Activated naive CD8-positive, alpha-beta T cell treated with anti-CD3 and anti-CD28 coated beads, Interleukin-2, amount 10 ng/mL, durations not matched to agents 7 days and 5 days (primary cell): ENCODE data around the gene GNPDA1. TPM values are rescaled to one million over a fixed set of nuclear protein-coding genes. Genes with fewer than 3 reads are reported as not detected.
"Not testable (repeated sequence)": the region's sequence is repeated elsewhere in the genome, so short reads cannot be mapped to it uniquely, and the experiment has no call there.

ENCODE experiments used
- ATAC-seq: fragments of 150-1000 bp; cut with Tn5 transposase; one replicate; pipeline ENCODE4 v1.10.0; 2021; ENCODE audit warnings: low read depth, moderate library complexity
- POLR2A ChIA-PET: fragments of 350-600 bp; sonication (Branson Sonifier 250); formaldehyde crosslinking; loops from one replicate; lab custom pipeline; 2021; ENCODE audit warnings: antibody characterized with exemption; lab: Charles Lee
- DNase-seq: peaks from one replicate; pipeline ENCODE4 v3.0.0; 2021
- H3K27ac Mint-ChIP-seq: one replicate; pipeline ENCODE4 v1.8.0; 2022; ENCODE audit warnings: mild to moderate bottlenecking, mixed read lengths
- H3K27me3 Mint-ChIP-seq: one replicate; pipeline ENCODE4 v1.8.0; 2022; ENCODE audit warnings: mild to moderate bottlenecking, moderate library complexity, mixed read lengths
- H3K36me3 Mint-ChIP-seq: one replicate; pipeline ENCODE4 v1.8.0; 2021; ENCODE audit warnings: mild to moderate bottlenecking, mixed read lengths
- H3K4me1 Mint-ChIP-seq: one replicate; pipeline ENCODE4 v1.8.0; 2021; ENCODE audit warnings: mixed read lengths
- H3K4me3 Mint-ChIP-seq: one replicate; pipeline ENCODE4 v1.8.0; 2022; ENCODE audit warnings: mild to moderate bottlenecking, moderate library complexity, mixed read lengths
- H3K9me3 Mint-ChIP-seq: one replicate; pipeline ENCODE4 v1.8.0; 2021; ENCODE audit warnings: mixed read lengths
- total RNA-seq, 2 experiments: library from RNA; stranded (reverse); gene quantifications; one replicate each; pipeline ENCODE4 v1.2.3, GENCODE V29; 2021

The GNPDA1 gene
- 10 to 100 TPM; 38.2 to 40.5 TPM for total RNA-seq

- ATAC-seq = peak; percentile 47
- H3K9me3 Mint-ChIP-seq = no peaks in the 10 kb centered on the region
- H3K27ac Mint-ChIP-seq = peak within 1 kb of the TSS; percentile 94
- peaks cover 73% of the 10 kb centered on the region for H3K4me1 Mint-ChIP-seq
- peak; percentile 83 for DNase-seq
- H3K27me3 Mint-ChIP-seq = no peaks in the 10 kb centered on the region
- peaks cover 18% of the 10 kb centered on the region for H3K36me3 Mint-ChIP-seq
- POLR2A ChIA-PET = interaction anchor here (1.1 to 6.6 kb wide), 8 partner anchors 12 to 116 kb away, joined by 3 to 63 read pairs (median 6); partner anchors contain the start of genes NDFIP1 and RNF14
- H3K4me3 Mint-ChIP-seq = peak within 1 kb of the TSS; percentile 89
Measured at GRCh38 chr5:142012792-142013388, at the start of gene GNPDA1. GNPDA1 (minus strand) TSS chr5:142013027; CDS start chr5:142012035, 992 bp downstream.

- POLR2A ChIA-PET = no interaction called here
- no peak for DNase-seq
- Mint-ChIP-seq H3K9me3 (no peaks in the 10 kb centered on the region), H3K27ac (no peak overlapping the region), H3K4me1 (peaks cover 13% of the 10 kb centered on the region), H3K36me3 (no peaks in the 10 kb centered on the region), H3K4me3 (no peak overlapping the region), H3K27me3 (no peaks in the 10 kb centered on the region)
- no peak for ATAC-seq
Measured at GRCh38 chr5:142059304-142059940, 46.6 kb upstream of the GNPDA1 start.

DNA sequence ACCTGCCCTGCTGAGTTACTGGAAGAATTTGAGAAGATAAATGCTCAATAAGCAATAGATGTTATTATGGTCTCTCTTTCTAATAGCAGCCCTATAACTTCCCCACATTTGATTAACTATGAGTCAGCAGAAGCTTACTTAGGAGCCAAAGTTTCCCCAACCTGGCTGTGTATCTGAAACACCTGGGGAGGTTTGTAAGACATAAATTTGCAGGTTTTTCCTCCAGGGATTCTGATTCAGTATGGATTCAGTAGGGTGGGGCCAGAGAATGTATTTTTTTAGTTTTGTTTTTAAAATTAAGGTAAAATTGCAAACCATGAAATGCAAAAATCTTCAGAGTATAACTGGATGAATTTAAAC, 44.9 kb upstream of the GNPDA1 start:
- Mint-ChIP-seq H3K27ac (no peak overlapping the region), H3K27me3 (no peaks in the 10 kb centered on the region), H3K4me1 (peaks cover 10% of the 10 kb centered on the region), H3K9me3 (no peaks in the 10 kb centered on the region), H3K36me3 (no peaks in the 10 kb centered on the region), H3K4me3 (no peak overlapping the region)
- POLR2A ChIA-PET = no interaction called here
- no peak for ATAC-seq
- DNase-seq = no peak

DNA sequence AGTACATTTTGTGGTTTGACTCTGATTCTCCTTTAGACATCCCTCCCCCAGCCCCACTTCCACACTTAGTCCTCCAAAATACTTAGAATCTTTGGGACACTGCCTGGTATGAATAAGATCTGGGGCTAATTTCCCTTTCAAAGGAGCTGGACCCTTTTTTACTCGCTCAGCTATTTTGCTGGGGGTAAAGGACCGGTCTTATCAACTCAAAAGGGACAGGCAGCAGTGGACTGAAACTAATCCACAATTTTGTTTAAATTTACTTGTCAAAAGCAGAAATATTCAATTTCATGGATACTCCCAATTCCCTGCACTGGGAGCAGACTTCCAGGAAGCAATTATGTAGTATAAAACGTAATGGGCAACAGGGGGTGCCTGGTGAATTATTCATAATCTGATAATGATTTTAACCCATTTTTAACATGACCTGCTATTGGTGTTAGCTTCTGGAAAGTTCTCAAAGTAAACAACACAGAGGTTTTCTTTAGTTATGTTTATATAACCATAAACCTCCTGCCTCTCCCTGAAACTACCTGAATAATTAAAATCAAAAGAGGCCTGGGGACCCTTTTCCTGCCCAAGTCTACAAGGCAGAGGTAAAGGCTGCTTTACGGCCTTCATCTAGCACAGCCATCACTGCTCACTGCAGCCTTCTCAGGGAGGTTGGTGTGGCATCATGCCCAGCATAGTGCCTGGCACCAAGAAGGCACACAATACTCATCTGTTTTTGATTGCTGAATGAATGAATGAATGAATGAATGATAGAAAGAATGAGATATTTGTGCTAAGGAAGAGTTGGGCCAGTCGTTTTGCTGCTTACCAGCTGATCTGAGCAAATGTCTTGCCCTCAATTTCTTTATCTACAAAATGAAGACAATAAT, 44.2 kb upstream of the GNPDA1 start:
- H3K4me1 Mint-ChIP-seq = peaks cover 10% of the 10 kb centered on the region
- ATAC-seq (no peak), DNase-seq (no peak)
- no peaks in the 10 kb centered on the region for H3K27me3 Mint-ChIP-seq
- H3K36me3 Mint-ChIP-seq = no peaks in the 10 kb centered on the region
- no peaks in the 10 kb centered on the region for H3K9me3 Mint-ChIP-seq
- H3K27ac Mint-ChIP-seq = no peak overlapping the region
- no peak overlapping the region for H3K4me3 Mint-ChIP-seq
- POLR2A ChIA-PET = no interaction called here

DNA sequence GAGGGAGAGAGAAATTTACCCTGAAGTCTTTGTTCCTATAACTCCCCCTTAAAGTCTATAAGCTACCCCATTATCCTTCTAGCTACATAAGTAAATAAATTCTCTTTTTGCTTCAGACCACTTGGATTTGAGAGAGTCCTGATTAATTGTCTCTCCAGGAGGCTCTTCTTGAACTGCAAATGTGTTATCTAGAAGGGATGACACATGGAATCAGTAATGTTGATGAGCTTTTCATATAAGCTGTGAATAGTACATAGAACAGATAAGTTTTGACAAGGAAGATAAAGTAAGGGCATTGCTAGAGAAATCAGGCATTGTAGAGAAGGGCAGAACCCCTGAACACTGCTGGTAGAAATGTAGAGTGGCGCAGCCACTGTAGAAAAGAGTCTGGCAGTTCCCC, 42.5 kb upstream of the GNPDA1 start:
- Mint-ChIP-seq H3K27me3 (no peaks in the 10 kb centered on the region), H3K9me3 (no peaks in the 10 kb centered on the region), H3K36me3 (no peaks in the 10 kb centered on the region), H3K4me1 (peaks cover 10% of the 10 kb centered on the region), H3K4me3 (no peak overlapping the region), H3K27ac (no peak overlapping the region)
- DNase-seq = no peak
- POLR2A ChIA-PET = interaction anchor here (0.6 kb wide), 1 partner anchor 9 kb away, joined by 3 read pairs; no protein-coding TSS in a partner anchor
- no peak for ATAC-seq

DNA sequence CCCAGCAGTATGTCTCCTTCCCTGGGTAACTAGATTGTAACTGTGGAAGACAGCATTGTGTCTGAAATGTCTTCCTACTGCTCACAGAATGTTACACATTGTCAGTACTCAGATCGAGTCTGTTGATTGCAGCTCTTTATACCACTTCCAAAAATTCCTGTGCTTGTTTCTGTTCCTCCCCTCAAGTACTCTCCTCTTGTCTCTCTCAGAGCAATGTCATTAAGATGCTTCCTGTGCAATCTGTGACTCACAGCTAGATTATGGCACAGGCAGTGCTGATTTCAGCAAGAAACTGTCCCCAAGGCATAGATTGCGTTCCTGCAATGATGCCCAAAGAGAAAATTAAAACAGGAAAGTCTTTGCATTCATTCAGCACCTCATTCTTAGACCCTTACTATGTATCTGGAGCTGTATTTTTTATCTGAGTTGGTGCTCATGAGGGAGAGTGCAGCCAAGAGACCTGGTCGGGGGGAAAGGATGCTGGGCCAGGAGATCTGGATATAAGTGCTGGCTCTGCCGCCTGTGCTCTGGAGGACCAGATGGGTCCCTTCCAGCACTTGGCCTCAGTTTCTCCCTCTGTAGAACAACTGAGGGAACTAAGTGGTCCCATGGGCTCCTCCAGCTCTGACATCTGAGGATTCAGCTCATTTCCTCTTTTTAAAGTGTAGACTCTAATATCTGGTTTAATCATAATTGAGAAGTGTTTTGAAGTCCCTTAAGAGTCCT, 40.8 kb upstream of the GNPDA1 start:
- POLR2A ChIA-PET = interaction anchor here (0.8 kb wide), 1 partner anchor 42 kb away, joined by 3 read pairs; no protein-coding TSS in a partner anchor
- H3K4me1 Mint-ChIP-seq = peaks cover 10% of the 10 kb centered on the region
- ATAC-seq = no peak
- no peaks in the 10 kb centered on the region for H3K9me3 Mint-ChIP-seq
- no peak for DNase-seq
- H3K27ac Mint-ChIP-seq = no peak overlapping the region
- no peaks in the 10 kb centered on the region for H3K36me3 Mint-ChIP-seq
- no peaks in the 10 kb centered on the region for H3K27me3 Mint-ChIP-seq
- H3K4me3 Mint-ChIP-seq = no peak overlapping the region

DNA sequence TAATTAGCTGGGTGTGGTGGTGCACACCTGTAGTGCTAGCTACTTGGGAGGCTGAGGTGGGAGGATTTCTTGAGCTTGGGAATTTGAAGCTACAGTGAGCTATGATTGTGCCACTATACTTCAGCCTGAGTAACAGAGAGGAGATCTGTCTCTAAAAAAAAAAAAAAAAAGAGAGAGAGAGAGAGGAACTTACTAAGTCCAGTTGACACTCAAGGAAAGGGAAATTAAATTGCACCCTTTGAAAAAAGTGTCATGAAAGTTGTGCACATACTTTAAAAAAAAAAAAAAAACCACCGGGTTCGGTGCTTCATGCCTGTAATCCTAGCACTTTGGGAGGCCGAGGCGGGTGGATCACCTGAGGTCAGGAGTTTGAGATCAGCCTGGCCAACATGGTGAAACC, 39.2 kb upstream of the GNPDA1 start:
- H3K27ac Mint-ChIP-seq, DNase-seq, H3K27me3 Mint-ChIP-seq, H3K36me3 Mint-ChIP-seq, H3K9me3 Mint-ChIP-seq, H3K4me1 Mint-ChIP-seq, POLR2A ChIA-PET, ATAC-seq, H3K4me3 Mint-ChIP-seq: not testable (repeated sequence)

- no peaks in the 10 kb centered on the region for H3K9me3 Mint-ChIP-seq
- H3K4me3 Mint-ChIP-seq = no peak overlapping the region
- peaks cover 4% of the 10 kb centered on the region for H3K4me1 Mint-ChIP-seq
- POLR2A ChIA-PET = no interaction called here
- no peak overlapping the region for H3K27ac Mint-ChIP-seq
- H3K27me3 Mint-ChIP-seq = no peaks in the 10 kb centered on the region
- no peak for ATAC-seq
- H3K36me3 Mint-ChIP-seq = no peaks in the 10 kb centered on the region
- DNase-seq = no peak
Measured at GRCh38 chr5:142048272-142048671, 35.4 kb upstream of the GNPDA1 start.

DNA sequence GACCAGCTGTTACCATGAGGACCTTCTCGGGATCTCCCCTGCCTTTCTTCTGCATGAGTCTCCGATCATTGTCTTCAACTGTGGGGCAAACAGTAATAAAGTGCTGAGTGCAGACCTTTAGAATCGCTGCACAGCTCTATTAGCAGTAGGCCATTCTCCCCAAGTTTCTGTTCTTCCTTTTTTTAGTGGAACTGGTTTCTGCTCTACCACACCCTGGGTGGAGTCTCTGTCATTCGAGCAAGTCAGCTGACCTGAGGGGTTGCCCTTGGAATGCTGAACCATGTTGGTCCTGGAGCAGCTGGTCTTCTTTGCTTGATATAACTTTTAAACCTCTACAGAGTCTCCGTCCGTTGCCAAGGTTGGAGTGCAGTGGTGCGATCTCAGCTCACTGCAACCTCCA, 33.4 kb upstream of the GNPDA1 start:
- POLR2A ChIA-PET = no interaction called here
- H3K4me1 Mint-ChIP-seq = no peaks in the 10 kb centered on the region
- no peak for ATAC-seq

DNA sequence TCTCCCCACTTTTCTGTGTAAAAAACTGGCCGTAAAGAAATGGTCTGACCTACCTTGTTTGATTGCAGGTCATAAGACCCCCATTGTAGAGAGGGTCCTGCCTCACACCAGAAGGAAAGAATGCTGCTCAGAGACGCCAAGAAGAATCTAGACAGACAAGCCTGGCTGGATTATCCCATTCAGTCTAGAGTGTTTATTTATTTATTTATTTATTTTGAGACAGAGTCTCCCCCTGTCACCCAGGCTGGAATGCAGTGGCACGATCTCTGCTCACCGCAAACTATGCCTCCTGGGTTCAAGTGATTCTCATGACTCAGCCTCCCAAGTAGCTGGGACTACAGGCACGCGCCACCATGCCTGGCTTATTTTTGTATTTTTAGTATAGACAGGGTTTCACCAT, 28.1 kb upstream of the GNPDA1 start:
- ATAC-seq, H3K4me3 Mint-ChIP-seq, H3K4me1 Mint-ChIP-seq, H3K27me3 Mint-ChIP-seq, H3K36me3 Mint-ChIP-seq, POLR2A ChIA-PET, H3K27ac Mint-ChIP-seq, DNase-seq, H3K9me3 Mint-ChIP-seq: not testable (repeated sequence)

More for the DNA sequence above, 33.4 kb upstream of the GNPDA1 start:
- Mint-ChIP-seq H3K9me3 (no peaks in the 10 kb centered on the region), H3K36me3 (no peaks in the 10 kb centered on the region), H3K27me3 (no peaks in the 10 kb centered on the region), H3K4me3 (no peak overlapping the region), H3K27ac (no peak overlapping the region)
- no peak for DNase-seq

DNA sequence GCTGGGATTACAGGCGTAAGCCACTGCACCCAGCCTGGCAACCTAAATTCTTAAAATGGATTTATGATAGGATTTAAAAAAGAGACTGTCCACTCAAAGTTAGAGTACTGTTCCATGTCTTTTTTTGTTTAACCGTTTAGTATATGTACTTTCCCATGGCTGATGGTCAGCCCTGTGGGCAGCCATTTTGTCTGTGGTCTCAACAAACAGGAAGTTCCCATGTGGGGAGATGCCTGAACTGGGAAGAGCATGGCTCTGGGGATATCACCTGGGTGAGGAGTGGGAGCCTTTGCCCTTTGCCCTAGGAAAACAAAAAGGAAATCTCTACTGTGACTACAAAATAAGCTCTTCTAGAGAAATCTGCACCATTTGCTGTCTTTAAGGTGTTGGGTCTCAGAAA, 27.5 kb upstream of the GNPDA1 start:
- Mint-ChIP-seq H3K9me3 (no peaks in the 10 kb centered on the region), H3K27ac (no peak overlapping the region), H3K4me3 (no peak overlapping the region), H3K4me1 (no peaks in the 10 kb centered on the region), H3K36me3 (no peaks in the 10 kb centered on the region), H3K27me3 (no peaks in the 10 kb centered on the region)
- POLR2A ChIA-PET = no interaction called here
- ATAC-seq (no peak), DNase-seq (no peak)

GRCh38 chr5:142038735-142039134, 25.9 kb upstream of the GNPDA1 start:
- Mint-ChIP-seq H3K36me3 (peaks cover 5% of the 10 kb centered on the region), H3K9me3 (no peaks in the 10 kb centered on the region), H3K4me1 (peaks cover 14% of the 10 kb centered on the region), H3K27me3 (no peaks in the 10 kb centered on the region), H3K27ac (no peak overlapping the region), H3K4me3 (no peak overlapping the region)
- DNase-seq = no peak
- POLR2A ChIA-PET = no interaction called here
- no peak for ATAC-seq

DNA sequence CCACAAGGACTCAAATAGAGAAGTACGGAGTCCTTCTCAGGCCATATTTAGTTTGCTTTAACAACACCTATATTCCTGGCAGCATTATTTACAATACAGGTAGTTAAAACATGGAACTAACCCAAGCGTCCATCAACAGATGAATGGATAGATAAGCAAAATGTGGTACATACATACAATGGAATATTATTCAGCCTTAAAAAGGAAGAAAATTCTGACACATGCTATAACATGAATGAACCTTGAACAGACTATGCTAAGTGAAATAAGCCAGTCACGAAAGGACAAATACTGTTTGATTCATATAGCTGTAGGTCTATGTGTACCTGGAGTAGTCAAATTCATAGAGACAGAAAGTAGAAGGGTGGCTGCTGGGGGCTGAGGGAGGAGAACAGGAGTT, 24.8 kb upstream of the GNPDA1 start:
- POLR2A ChIA-PET, ATAC-seq, H3K27me3 Mint-ChIP-seq, DNase-seq, H3K9me3 Mint-ChIP-seq, H3K4me3 Mint-ChIP-seq, H3K27ac Mint-ChIP-seq, H3K36me3 Mint-ChIP-seq: not testable (repeated sequence)
- H3K4me1 Mint-ChIP-seq = peaks cover 18% of the 10 kb centered on the region
